Neural crest cell (in vitro differentiated cells): ENCODE results near the gene RAB3GAP2. TPM values are rescaled to one million over a fixed set of nuclear protein-coding genes. Genes with fewer than 3 reads are reported as not detected.

Source experiments
- DNase-seq: peaks from one replicate; pipeline ENCODE4 v3.0.0; 2021; ENCODE audit warnings: low read depth, mixed read lengths, low spot score
- H3K27ac Mint-ChIP-seq: one replicate; pipeline ENCODE4 v1.8.0; 2021; ENCODE audit warnings: mild to moderate bottlenecking, mixed read lengths; ENCODE audit not compliant: unreplicated experiment
- H3K27me3 Mint-ChIP-seq: 2 replicates; pipeline ENCODE4 v1.8.0; 2021; ENCODE audit warnings: low read depth, mild to moderate bottlenecking, mixed read lengths
- H3K36me3 Mint-ChIP-seq: 2 replicates; pipeline ENCODE4 v1.8.0; 2021; ENCODE audit warnings: low read depth, mild to moderate bottlenecking, mixed read lengths
- H3K4me1 Mint-ChIP-seq: 2 replicates; pipeline ENCODE4 v1.8.0; 2021; ENCODE audit warnings: mixed read lengths
- H3K4me3 Mint-ChIP-seq: one replicate; pipeline ENCODE4 v1.8.0; 2021; ENCODE audit warnings: mild to moderate bottlenecking, mixed read lengths
- H3K9me3 Mint-ChIP-seq: 2 replicates; pipeline ENCODE4 v1.8.0; 2021; ENCODE audit warnings: mixed read lengths
- CTCF ChIP-seq: fragments of 200-600 bp; sonication (generic); conservative IDR thresholded peaks from 2 replicates; pipeline ENCODE4 v1.5.0; 2021; ENCODE audit warnings: antibody characterized with exemption, mild to moderate bottlenecking
- total RNA-seq: library from RNA; stranded (reverse); gene quantifications from 2 replicates; pipeline ENCODE4 v1.2.1, GENCODE V29; 2021

RAB3GAP2 gene
- total RNA-seq, 1 donor from 2014 or later, result 36.4 TPM

- Mint-ChIP-seq H3K36me3 (peaks cover 24% of the 10 kb centered on the region), H3K4me3 (no peak overlapping the region), H3K27ac (no peak overlapping the region), H3K9me3 (no peaks in the 10 kb centered on the region), H3K4me1 (no peaks in the 10 kb centered on the region), H3K27me3 (no peaks in the 10 kb centered on the region)
- DNase-seq, result no peak
- no peak for TF ChIP-seq CTCF
These were observed 142.6 kb downstream of the RAB3GAP2 start for GRCh38 chr1:220129479-220130210.

GRCh38 chr1:220127076-220127475 is 145.2 kb downstream of the RAB3GAP2 start:
- Mint-ChIP-seq H3K4me1 (no peaks in the 10 kb centered on the region), H3K36me3 (peaks cover 12% of the 10 kb centered on the region), H3K9me3 (no peaks in the 10 kb centered on the region), H3K27ac (no peak overlapping the region), H3K4me3 (no peak overlapping the region), H3K27me3 (no peaks in the 10 kb centered on the region)
- DNase-seq, result no peak
- TF ChIP-seq CTCF, result no peak

GRCh38 chr1:220124542-220124941 is 147.7 kb downstream of the RAB3GAP2 start:
- Mint-ChIP-seq H3K4me3 (no peak overlapping the region), H3K36me3 (peaks cover 3% of the 10 kb centered on the region), H3K9me3 (no peaks in the 10 kb centered on the region), H3K27ac (no peak overlapping the region), H3K4me1 (no peaks in the 10 kb centered on the region), H3K27me3 (no peaks in the 10 kb centered on the region)
- DNase-seq, result no peak
- TF ChIP-seq CTCF, result no peak

GRCh38 chr1:220123889-220124288 is 148.4 kb downstream of the RAB3GAP2 start:
- no peaks in the 10 kb centered on the region for H3K9me3 Mint-ChIP-seq
- H3K4me1 Mint-ChIP-seq, result no peaks in the 10 kb centered on the region
- H3K27me3 Mint-ChIP-seq, result no peaks in the 10 kb centered on the region
- no peak overlapping the region for H3K4me3 Mint-ChIP-seq
- H3K27ac Mint-ChIP-seq, result no peak overlapping the region
- H3K36me3 Mint-ChIP-seq, result no peaks in the 10 kb centered on the region
- peak; percentile 16 for DNase-seq
- peak; percentile 64 for TF ChIP-seq CTCF

- no peak overlapping the region for H3K4me3 Mint-ChIP-seq
- no peaks in the 10 kb centered on the region for H3K27me3 Mint-ChIP-seq
- H3K4me1 Mint-ChIP-seq, result no peaks in the 10 kb centered on the region
- no peaks in the 10 kb centered on the region for H3K9me3 Mint-ChIP-seq
- no peak for DNase-seq
- TF ChIP-seq CTCF, result no peak
- no peak overlapping the region for H3K27ac Mint-ChIP-seq
- H3K36me3 Mint-ChIP-seq, result no peaks in the 10 kb centered on the region
These were observed 149.2 kb downstream of the RAB3GAP2 start for GRCh38 chr1:220123066-220123465.
